IMR-90 (cell line): Measurements from ENCODE around the gene CD244. TPM values are rescaled to one million over a fixed set of nuclear protein-coding genes. Genes with fewer than 3 reads are reported as not detected.

ENCODE experiments used
- ATAC-seq: fragments of 200-7000 bp; cut with Tn5 transposase; 2 replicates; pipeline ENCODE4 v1.9.1; 2020; ENCODE audit warnings: low read depth, mild to moderate bottlenecking, moderate library complexity
- BruUV-seq: library from RNA; stranded (reverse); fragments of 400-500 nt; replicated peaks from 2 replicates; lab custom pipeline; 2021; lab: Mats Ljungman, UMichigan
- CTCF ChIA-PET: fragments of 300-600 bp; formaldehyde crosslinking; extraction: SDS; loops from one replicate; lab custom pipeline; 2021; ENCODE audit warnings: antibody characterized with exemption; lab: Yijun Ruan, JAX
- POLR2A ChIA-PET: fragments of 300-600 bp; sonication (Branson Sonifier 250); formaldehyde crosslinking; loops from one replicate; lab custom pipeline; 2022; ENCODE audit warnings: antibody characterized with exemption; ENCODE audit not compliant: unreplicated experiment; lab: Charles Lee
- DNase-seq: peaks from one replicate; pipeline ENCODE4 v3.0.0; 2013
- H2AFZ ChIP-seq: replicated peaks from 2 replicates; pipeline ENCODE3; 2013; ENCODE audit warnings: low read length, mild to moderate bottlenecking; ENCODE audit not compliant: poor library complexity
- H2AK5ac ChIP-seq: 2 replicates; pipeline ENCODE4 v1.6.1; 2013; ENCODE audit warnings: low read depth, low read length, inconsistent platforms
- H2AK9ac ChIP-seq: replicated peaks from 2 replicates; pipeline ENCODE3; 2013; ENCODE audit warnings: mild to moderate bottlenecking, low read depth, low read length, moderate library complexity; ENCODE audit not compliant: poor library complexity
- H2BK120ac ChIP-seq: 2 replicates; pipeline ENCODE4 v1.6.1; 2013; ENCODE audit warnings: low read depth, low read length, inconsistent platforms
- H2BK15ac ChIP-seq: 3 replicates; pipeline ENCODE4 v1.6.1; 2013; ENCODE audit warnings: low read depth, low read length, inconsistent platforms
- H2BK20ac ChIP-seq: 2 replicates; pipeline ENCODE4 v1.6.1; 2013; ENCODE audit warnings: low read depth, mild to moderate bottlenecking, inconsistent platforms, low read length, moderate library complexity
- H2BK5ac ChIP-seq: 2 replicates; pipeline ENCODE4 v1.6.1; 2013; ENCODE audit warnings: mild to moderate bottlenecking, low read depth, low read length, inconsistent platforms; ENCODE audit not compliant: poor library complexity, severe bottlenecking
- H3K14ac ChIP-seq: replicated peaks from 2 replicates; pipeline ENCODE4 v1.6.1; 2013; ENCODE audit warnings: low read depth, low read length, inconsistent platforms
- H3K18ac ChIP-seq: 2 replicates; pipeline ENCODE4 v1.6.1; 2013; ENCODE audit warnings: low read depth, low read length, control low read depth
- H3K23ac ChIP-seq: 2 replicates; pipeline ENCODE4 v1.6.1; 2013; ENCODE audit warnings: low read depth, low read length, inconsistent platforms
- H3K27ac ChIP-seq: 2 replicates; pipeline ENCODE4 v1.5.1; 2013; ENCODE audit warnings: mild to moderate bottlenecking, control low read depth, low read length; ENCODE audit not compliant: insufficient read depth
- H3K27me3 ChIP-seq: 2 replicates; pipeline ENCODE4 v1.6.1; 2013; ENCODE audit warnings: low read length; ENCODE audit not compliant: control insufficient read depth, insufficient read depth
- H3K36me3 ChIP-seq: 2 replicates; pipeline ENCODE4 v1.6.1; 2013; ENCODE audit warnings: low read length, mixed read lengths; ENCODE audit not compliant: control insufficient read depth, insufficient read depth
- H3K4ac ChIP-seq: 2 replicates; pipeline ENCODE4 v1.6.1; 2013; ENCODE audit warnings: low read depth, low read length, inconsistent platforms
- H3K4me1 ChIP-seq: 2 replicates; pipeline ENCODE4 v1.6.1; 2013; ENCODE audit warnings: low read length, mixed read lengths; ENCODE audit not compliant: control insufficient read depth, insufficient read depth
- H3K4me2 ChIP-seq: 2 replicates; pipeline ENCODE4 v1.6.1; 2013; ENCODE audit warnings: low read depth, mild to moderate bottlenecking, control low read depth, low read length, moderate library complexity
- H3K4me3 ChIP-seq: 2 replicates; pipeline ENCODE4 v1.5.1; 2013; ENCODE audit warnings: low read depth, mild to moderate bottlenecking, control low read depth, low read length, moderate library complexity; ENCODE audit not compliant: insufficient read depth
- H3K56ac ChIP-seq: 2 replicates; pipeline ENCODE4 v1.6.1; 2013; ENCODE audit warnings: low read length, inconsistent platforms; ENCODE audit not compliant: insufficient read depth; ENCODE audit errors: extremely low read depth
- H3K79me1 ChIP-seq, 2 experiments: 2 replicates each; pipeline ENCODE4 v1.6.1; 2013; ENCODE audit warnings: low read length in 2 of 2, inconsistent platforms in 1 of 2, low read depth in 1 of 2
- H3K9ac ChIP-seq: 2 replicates; pipeline ENCODE4 v1.6.1; 2013; ENCODE audit warnings: low read depth, low read length, control low read depth
- H3K9me1 ChIP-seq: 2 replicates; pipeline ENCODE4 v1.6.1; 2013; ENCODE audit warnings: low read length, inconsistent platforms; ENCODE audit not compliant: insufficient read depth
- H3K9me3 ChIP-seq: 2 replicates; pipeline ENCODE4 v1.6.1; 2013; ENCODE audit warnings: low read length; ENCODE audit not compliant: control insufficient read depth, insufficient read depth
- H4K20me1 ChIP-seq: 2 replicates; pipeline ENCODE4 v1.6.1; 2013; ENCODE audit warnings: low read length, inconsistent platforms; ENCODE audit not compliant: insufficient read depth
- H4K5ac ChIP-seq: 2 replicates; pipeline ENCODE4 v1.6.1; 2013; ENCODE audit warnings: mild to moderate bottlenecking, low read depth, low read length, control low read depth
- H4K8ac ChIP-seq, 2 experiments: 2 replicates each; pipeline ENCODE4 v1.6.1; 2013; ENCODE audit warnings: low read depth in 2 of 2, low read length in 2 of 2, control low read depth in 1 of 2, inconsistent platforms in 1 of 2
- H4K91ac ChIP-seq: 2 replicates; pipeline ENCODE4 v1.6.1; 2013; ENCODE audit warnings: low read depth, low read length, inconsistent platforms; ENCODE audit not compliant: insufficient read depth
- BHLHE40 ChIP-seq: fragments of 150-350 bp; IDR thresholded peaks from 2 replicates; pipeline ENCODE4 v1.6.1; 2016; ENCODE audit warnings: mild to moderate bottlenecking, low read depth, low read length
- CHD1 ChIP-seq: IDR thresholded peaks from 2 replicates; pipeline ENCODE4 v1.6.1; 2012; ENCODE audit warnings: low read depth, low read length, improper control_type of control experiment
- MAFK ChIP-seq: IDR thresholded peaks from 2 replicates; pipeline ENCODE4 v1.6.1; 2012; ENCODE audit warnings: low read depth, low read length, improper control_type of control experiment
- NFE2L2 ChIP-seq: fragments of 150-350 bp; IDR thresholded peaks from 2 replicates; pipeline ENCODE4 v1.6.1; 2016; ENCODE audit warnings: low read depth, mild to moderate bottlenecking, low read length
- RAD21 ChIP-seq: IDR thresholded peaks from 2 replicates; pipeline ENCODE4 v1.6.1; 2012; ENCODE audit warnings: low read length, improper control_type of control experiment
- RCOR1 ChIP-seq: IDR thresholded peaks from 2 replicates; pipeline ENCODE4 v1.6.1; 2012; ENCODE audit warnings: mild to moderate bottlenecking, low read length, improper control_type of control experiment; ENCODE audit not compliant: insufficient replicate concordance
- RFX5 ChIP-seq: IDR thresholded peaks from 2 replicates; pipeline ENCODE4 v1.8.0; 2012; ENCODE audit warnings: low read depth, mild to moderate bottlenecking, low read length, moderate library complexity
- SMC3 ChIP-seq: fragments of 150-350 bp; IDR thresholded peaks from 2 replicates; pipeline ENCODE4 v1.6.1; 2016; ENCODE audit warnings: low read depth, mild to moderate bottlenecking, antibody characterized with exemption, low read length, moderate library complexity
- USF2 ChIP-seq: fragments of 150-350 bp; IDR thresholded peaks from 2 replicates; pipeline ENCODE4 v1.6.1; 2017; ENCODE audit warnings: mild to moderate bottlenecking, antibody characterized with exemption, low read length, low read depth
- WGBS, 2 experiments: methylation state at CpG; one replicate each; pipeline versions ENCODE4 v1.1.5 to v1.1.7; 2013; ENCODE audit warnings: missing lambda C conversion rate in 2 of 2; ENCODE audit not compliant: insufficient read length in 1 of 2; ENCODE audit errors: extremely low coverage in 2 of 2; 5-methylcytosine and 5-hydroxymethylcytosine counted together
- dilution Hi-C: fragments of 300-500 bp; cut with HindIII; formaldehyde crosslinking; loops from one replicate; pipeline ENCODE4 v1.14.3; 2018; ENCODE audit warnings: low sequenced_read_pairs; ENCODE audit not compliant: unreplicated experiment
- in situ Hi-C: fragments of 300-500 bp; cut with MboI; formaldehyde crosslinking; loops from 3 replicates; pipeline ENCODE4 v1.14.3; 2019; ENCODE audit warnings: low sequenced_read_pairs, inconsistent platforms, mixed read lengths
- intact Hi-C: fragments of 100-400 bp; cut with micrococcal nuclease; formaldehyde crosslinking; loops from 2 replicates; pipeline ENCODE4 v1.10.0; 2022
- polyA plus RNA-seq, 3 experiments: library from polyadenylated mRNA; depleted of rRNA; stranded (reverse); fragments of >200 nt; gene quantifications; 2 replicates each; pipeline ENCODE4 v1.2.3, GENCODE V29; 2012; ENCODE audit warnings: low replicate concordance in 1 of 3
- total RNA-seq: library from RNA; depleted of rRNA; stranded (reverse); fragments of >200 nt; gene quantifications from 2 replicates; pipeline ENCODE4 v1.2.3, GENCODE V29; 2012

The CD244 gene
- total and polyA plus RNA-seq, 2 of the 4 experiments (the other 2 are of a cell fraction) = not detected

GRCh38 chr1:160858097-160858496 lies 4.6 kb downstream of the CD244 start:
- Histone ChIP-seq H4K91ac (no peak overlapping the region), H3K36me3 (no peaks in the 10 kb centered on the region), H3K4me2 (no peak overlapping the region), H2BK15ac (no peak overlapping the region), H3K4me1 (no peaks in the 10 kb centered on the region), H3K79me1 (no peaks in the 10 kb centered on the region), H3K4ac (no peak overlapping the region), H2AK9ac (no peak overlapping the region), H4K5ac (no peak overlapping the region), H3K9me1 (no peaks in the 10 kb centered on the region), H4K20me1 (no peaks in the 10 kb centered on the region), H3K4me3 (no peak overlapping the region), H2AFZ (no peak overlapping the region), H3K56ac (no peak overlapping the region), H3K9ac (no peak overlapping the region), H3K27me3 (no peaks in the 10 kb centered on the region), H3K14ac (no peak overlapping the region), H2BK20ac (no peak overlapping the region), H3K23ac (no peak overlapping the region), H2AK5ac (no peak overlapping the region), H2BK120ac (no peak overlapping the region), H3K27ac (no peak overlapping the region), H3K18ac (no peak overlapping the region), H3K9me3 (no peaks in the 10 kb centered on the region), H2BK5ac (no peak overlapping the region), H4K8ac (no peak overlapping the region)
- ATAC-seq (no peak), DNase-seq (no peak)
- in situ Hi-C loops (no loop called here), intact Hi-C loops (no loop called here), dilution Hi-C loops (no loop called here)
- no CpG with 5 or more reads among the region's 4 CpGs for WGBS, 2 experiments
- POLR2A ChIA-PET = no interaction called here
- TF ChIP-seq USF2 = no peak
- no peak for TF ChIP-seq BHLHE40
- TF ChIP-seq MAFK = no peak
- TF ChIP-seq CHD1 = no peak
- TF ChIP-seq SMC3 = no peak
- TF ChIP-seq NFE2L2 = no peak
- TF ChIP-seq RFX5 = no peak
- no peak for TF ChIP-seq RCOR1
- TF ChIP-seq RAD21 = no peak
- CTCF ChIA-PET = interaction anchor here (0.7 to 1.1 kb wide), 2 partner anchors 8 to 54 kb away, joined by 3 to 10 read pairs; no protein-coding TSS in a partner anchor
- no TSS peak for BruUV-seq
